Activated T-cell treated with anti-CD3 and anti-CD28 coated beads, Interleukin-2, amount 50 U/mL, for 4 hours (primary cell): ENCODE results near the gene CDH7. TPM values are rescaled to one million over a fixed set of nuclear protein-coding genes. Genes with fewer than 3 reads are reported as not detected.

Experiments
- ATAC-seq, 2 donors: fragments of 200-7000 bp; cut with Tn5 transposase; one replicate each; pipeline ENCODE4 v1.10.0; 2021
- DNase-seq: peaks from one replicate; pipeline ENCODE4 v3.0.0-alpha.2; 2020
- H3K27me3 Mint-ChIP-seq: one replicate; pipeline ENCODE4 v1.8.0; 2021; ENCODE audit warnings: low read depth, mixed read lengths
- H3K36me3 Mint-ChIP-seq: one replicate; pipeline ENCODE4 v1.8.0; 2022; ENCODE audit warnings: mixed read lengths; ENCODE audit not compliant: insufficient read depth
- H3K4me1 Mint-ChIP-seq: one replicate; pipeline ENCODE4 v1.8.0; 2021; ENCODE audit warnings: low read depth, mixed read lengths
- H3K4me3 Mint-ChIP-seq: one replicate; pipeline ENCODE4 v1.8.0; 2021; ENCODE audit warnings: mild to moderate bottlenecking, moderate library complexity, mixed read lengths
- H3K9me3 Mint-ChIP-seq: one replicate; pipeline ENCODE4 v1.8.0; 2021; ENCODE audit warnings: mixed read lengths
- total RNA-seq, 3 donors: library from RNA; stranded (reverse); gene quantifications; one replicate each; pipeline ENCODE4 v1.2.1, GENCODE V29; 2021

CDH7 gene
- total RNA-seq, 3 donors from 2014 or later: not detected

- peaks cover 16% of the 10 kb centered on the region for H3K27me3 Mint-ChIP-seq
- ATAC-seq (no peak), DNase-seq (no peak)
- H3K9me3 Mint-ChIP-seq: no peaks in the 10 kb centered on the region
- no peaks in the 10 kb centered on the region for H3K36me3 Mint-ChIP-seq
- no peaks in the 10 kb centered on the region for H3K4me1 Mint-ChIP-seq
- no peak overlapping the region for H3K4me3 Mint-ChIP-seq
These were observed 2.0 kb downstream of the CDH7 start for GRCh38 chr18:65752625-65753325.

- ATAC-seq: no peak
- H3K36me3 Mint-ChIP-seq: no peaks in the 10 kb centered on the region
- DNase-seq: no peak
- H3K4me3 Mint-ChIP-seq: no peak overlapping the region
- H3K27me3 Mint-ChIP-seq: peaks cover 16% of the 10 kb centered on the region
- no peaks in the 10 kb centered on the region for H3K9me3 Mint-ChIP-seq
- H3K4me1 Mint-ChIP-seq: no peaks in the 10 kb centered on the region
These were observed 2.7 kb downstream of the CDH7 start for GRCh38 chr18:65753520-65753919.

- DNase-seq (no peak), ATAC-seq (no peak)
- H3K36me3 Mint-ChIP-seq: no peaks in the 10 kb centered on the region
- H3K4me1 Mint-ChIP-seq: no peaks in the 10 kb centered on the region
- H3K9me3 Mint-ChIP-seq: no peaks in the 10 kb centered on the region
- peaks cover 16% of the 10 kb centered on the region for H3K27me3 Mint-ChIP-seq
- H3K4me3 Mint-ChIP-seq: no peak overlapping the region
These were observed 3.3 kb downstream of the CDH7 start for GRCh38 chr18:65754121-65754520.

- Mint-ChIP-seq H3K36me3 (no peaks in the 10 kb centered on the region), H3K9me3 (no peaks in the 10 kb centered on the region), H3K4me1 (no peaks in the 10 kb centered on the region), H3K4me3 (no peak overlapping the region), H3K27me3 (peaks cover 8% of the 10 kb centered on the region)
- ATAC-seq (no peak), DNase-seq (no peak)
These were observed 4.8 kb downstream of the CDH7 start for GRCh38 chr18:65755616-65756015.

- DNase-seq: no peak
- H3K4me3 Mint-ChIP-seq: no peak overlapping the region
- no peaks in the 10 kb centered on the region for H3K27me3 Mint-ChIP-seq
These were observed 9.6 kb downstream of the CDH7 start for GRCh38 chr18:65760457-65760856.

GRCh38 chr18:65761636-65762295 lies 11.0 kb downstream of the CDH7 start:
- Mint-ChIP-seq H3K36me3 (no peaks in the 10 kb centered on the region), H3K27me3 (no peaks in the 10 kb centered on the region), H3K4me1 (no peaks in the 10 kb centered on the region), H3K4me3 (no peak overlapping the region), H3K9me3 (no peaks in the 10 kb centered on the region)
- ATAC-seq: no peak
- no peak for DNase-seq

More at GRCh38 chr18:65760457-65760856, 9.6 kb downstream of the CDH7 start:
- H3K36me3 Mint-ChIP-seq: no peaks in the 10 kb centered on the region
- ATAC-seq: no peak
- H3K4me1 Mint-ChIP-seq: no peaks in the 10 kb centered on the region
- H3K9me3 Mint-ChIP-seq: no peaks in the 10 kb centered on the region

- peaks cover 5% of the 10 kb centered on the region for H3K9me3 Mint-ChIP-seq
- no peaks in the 10 kb centered on the region for H3K36me3 Mint-ChIP-seq
- DNase-seq (no peak), ATAC-seq (no peak)
- no peak overlapping the region for H3K4me3 Mint-ChIP-seq
- no peaks in the 10 kb centered on the region for H3K4me1 Mint-ChIP-seq
- no peaks in the 10 kb centered on the region for H3K27me3 Mint-ChIP-seq
These were observed 11.7 kb downstream of the CDH7 start for GRCh38 chr18:65762556-65762955.

- H3K4me3 Mint-ChIP-seq: no peak overlapping the region
- H3K36me3 Mint-ChIP-seq: no peaks in the 10 kb centered on the region
- peaks cover 9% of the 10 kb centered on the region for H3K9me3 Mint-ChIP-seq
- no peaks in the 10 kb centered on the region for H3K27me3 Mint-ChIP-seq
- no peaks in the 10 kb centered on the region for H3K4me1 Mint-ChIP-seq
- no peak for ATAC-seq
- no peak for DNase-seq
These were observed 16.6 kb downstream of the CDH7 start for GRCh38 chr18:65767406-65767805.

- Mint-ChIP-seq H3K4me1 (no peaks in the 10 kb centered on the region), H3K27me3 (no peaks in the 10 kb centered on the region), H3K36me3 (no peaks in the 10 kb centered on the region), H3K4me3 (no peak overlapping the region), H3K9me3 (peaks cover 9% of the 10 kb centered on the region)
- no peak for DNase-seq
- ATAC-seq: no peak
These were observed 17.4 kb downstream of the CDH7 start for GRCh38 chr18:65768120-65768778.

GRCh38 chr18:65769652-65770051 lies 18.8 kb downstream of the CDH7 start:
- H3K9me3 Mint-ChIP-seq: peaks cover 9% of the 10 kb centered on the region
- no peak for ATAC-seq
- no peaks in the 10 kb centered on the region for H3K36me3 Mint-ChIP-seq
- no peaks in the 10 kb centered on the region for H3K4me1 Mint-ChIP-seq
- no peak overlapping the region for H3K4me3 Mint-ChIP-seq
- no peaks in the 10 kb centered on the region for H3K27me3 Mint-ChIP-seq
- DNase-seq: no peak

- H3K4me1 Mint-ChIP-seq: no peaks in the 10 kb centered on the region
- H3K9me3 Mint-ChIP-seq: peaks cover 8% of the 10 kb centered on the region
- no peak for DNase-seq
- H3K4me3 Mint-ChIP-seq: no peak overlapping the region
- no peaks in the 10 kb centered on the region for H3K36me3 Mint-ChIP-seq
- no peak for ATAC-seq
- no peaks in the 10 kb centered on the region for H3K27me3 Mint-ChIP-seq
These were observed 35.7 kb downstream of the CDH7 start for GRCh38 chr18:65786474-65786873.

- no peak for ATAC-seq
- H3K9me3 Mint-ChIP-seq: peaks cover 8% of the 10 kb centered on the region
- H3K27me3 Mint-ChIP-seq: no peaks in the 10 kb centered on the region
- H3K4me1 Mint-ChIP-seq: no peaks in the 10 kb centered on the region
- H3K36me3 Mint-ChIP-seq: no peaks in the 10 kb centered on the region
- no peak for DNase-seq
- no peak overlapping the region for H3K4me3 Mint-ChIP-seq
These were observed 37.6 kb downstream of the CDH7 start for GRCh38 chr18:65788373-65788772.

GRCh38 chr18:65790604-65791003 lies 39.8 kb downstream of the CDH7 start:
- ATAC-seq (no peak), DNase-seq (no peak)
- Mint-ChIP-seq H3K27me3 (no peaks in the 10 kb centered on the region), H3K4me1 (no peaks in the 10 kb centered on the region), H3K9me3 (peaks cover 8% of the 10 kb centered on the region), H3K4me3 (no peak overlapping the region), H3K36me3 (no peaks in the 10 kb centered on the region)

- Mint-ChIP-seq H3K27me3 (no peaks in the 10 kb centered on the region), H3K4me3 (no peak overlapping the region), H3K4me1 (no peaks in the 10 kb centered on the region), H3K36me3 (no peaks in the 10 kb centered on the region), H3K9me3 (peaks cover 8% of the 10 kb centered on the region)
- ATAC-seq: no peak
- DNase-seq: no peak
These were observed 40.9 kb downstream of the CDH7 start for GRCh38 chr18:65791719-65792118.
